ENCODE results near the gene HDAC10. TPM values are rescaled to one million over a fixed set of nuclear protein-coding genes. Genes with fewer than 3 reads are reported as not detected.

Gene HDAC10
- total RNA-seq, 4 donors from 2014 or later = 31.4 to 42.7 (median 32.5) TPM

DNA sequence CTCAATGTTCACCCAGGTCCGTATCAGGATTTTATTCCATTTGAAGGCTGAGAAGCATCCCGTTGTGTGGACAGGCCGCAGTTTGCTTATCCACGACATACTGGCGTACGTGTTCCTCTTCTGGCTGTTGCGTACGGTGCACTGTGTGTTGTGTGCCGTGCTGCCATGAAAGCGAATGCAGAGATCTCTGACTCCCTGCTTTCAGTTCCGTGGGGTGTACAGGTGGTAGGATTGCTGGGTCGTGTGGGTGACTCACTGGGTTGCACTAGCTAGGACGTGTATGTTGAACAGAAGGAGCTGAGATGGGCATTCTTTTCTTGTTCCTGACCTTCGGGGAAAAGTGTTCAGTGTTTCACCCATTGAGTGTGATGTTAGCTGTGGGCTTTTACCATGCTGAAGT lies 39.9 kb downstream of the HDAC10 start:
- Histone ChIP-seq H3K4me1 (no peaks in the 10 kb centered on the region), H3K36me3 (peaks cover 31 to 37% of the 10 kb centered on the region in 2 donors), H3K9me3 (no peaks in the 10 kb centered on the region), H3K27me3 (no peaks in the 10 kb centered on the region), H3K27ac (no peak overlapping the region), H3K4me3 (replicated peaks in 1 of 3) (no peak overlapping the region)
- WGBS, 2 donors = 91 to 95% methylated on average over 14 of the region's 14 CpGs
- intact Hi-C loops (cut with DNase I) = loop anchor here (2.0 to 10.0 kb wide), 2 partner anchors 62 to 286 kb away; no protein-coding TSS in a partner anchor
- no peak for TF ChIP-seq POLR2A (IDR thresholded peaks at IDR 0.05)
- TF ChIP-seq, protein P1, sequence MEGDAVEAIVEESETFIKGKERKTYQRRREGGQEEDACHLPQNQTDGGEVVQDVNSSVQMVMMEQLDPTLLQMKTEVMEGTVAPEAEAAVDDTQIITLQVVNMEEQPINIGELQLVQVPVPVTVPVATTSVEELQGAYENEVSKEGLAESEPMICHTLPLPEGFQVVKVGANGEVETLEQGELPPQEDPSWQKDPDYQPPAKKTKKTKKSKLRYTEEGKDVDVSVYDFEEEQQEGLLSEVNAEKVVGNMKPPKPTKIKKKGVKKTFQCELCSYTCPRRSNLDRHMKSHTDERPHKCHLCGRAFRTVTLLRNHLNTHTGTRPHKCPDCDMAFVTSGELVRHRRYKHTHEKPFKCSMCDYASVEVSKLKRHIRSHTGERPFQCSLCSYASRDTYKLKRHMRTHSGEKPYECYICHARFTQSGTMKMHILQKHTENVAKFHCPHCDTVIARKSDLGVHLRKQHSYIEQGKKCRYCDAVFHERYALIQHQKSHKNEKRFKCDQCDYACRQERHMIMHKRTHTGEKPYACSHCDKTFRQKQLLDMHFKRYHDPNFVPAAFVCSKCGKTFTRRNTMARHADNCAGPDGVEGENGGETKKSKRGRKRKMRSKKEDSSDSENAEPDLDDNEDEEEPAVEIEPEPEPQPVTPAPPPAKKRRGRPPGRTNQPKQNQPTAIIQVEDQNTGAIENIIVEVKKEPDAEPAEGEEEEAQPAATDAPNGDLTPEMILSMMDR (IDR thresholded peaks at IDR 0.05) = no peak
- DNase-seq = no peak

DNA sequence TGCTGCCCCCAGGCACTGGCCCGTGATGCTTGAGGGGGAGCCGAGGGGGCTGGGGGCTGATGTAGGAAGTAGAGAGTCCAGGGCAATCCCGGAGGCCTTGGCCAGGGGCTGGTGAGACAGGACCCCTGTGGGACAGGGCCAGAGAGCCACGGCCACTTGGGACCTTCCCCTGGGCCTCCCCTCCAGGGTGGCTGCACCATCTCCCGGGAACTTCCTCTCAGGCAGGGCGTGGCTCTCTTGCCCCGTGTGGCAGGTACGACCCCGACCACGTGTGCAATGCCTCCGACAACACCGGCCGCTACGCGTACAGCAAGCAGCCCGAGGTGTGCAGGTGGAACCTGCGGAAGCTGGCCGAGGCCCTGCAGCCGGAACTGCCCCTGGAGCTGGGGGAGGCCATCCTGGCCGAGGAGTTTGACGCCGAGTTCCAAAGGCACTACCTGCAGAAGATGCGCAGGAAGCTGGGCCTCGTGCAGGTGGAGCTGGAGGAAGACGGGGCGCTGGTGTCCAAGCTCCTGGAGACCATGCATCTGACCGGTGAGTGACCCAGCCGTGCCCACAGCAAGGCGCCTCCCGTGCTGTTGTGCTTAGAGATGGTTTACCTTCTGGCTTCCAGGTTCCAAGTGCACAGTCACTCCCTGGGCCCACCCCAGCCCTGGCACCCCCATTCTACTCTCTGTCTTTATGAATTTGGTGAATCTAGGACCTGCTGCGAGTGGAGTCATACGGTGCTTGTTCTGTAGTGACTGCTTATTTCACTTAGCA lies 40.5 kb downstream of the HDAC10 start:
- TF ChIP-seq, protein P1 (IDR thresholded peaks at IDR 0.05) = no peak
- no peak for TF ChIP-seq POLR2A (IDR thresholded peaks at IDR 0.05)
- no peak overlapping the region for H3K27ac ChIP-seq
- intact Hi-C loops (cut with DNase I) = loop anchor here (2.0 to 10.0 kb wide), 2 partner anchors 62 to 286 kb away; no protein-coding TSS in a partner anchor
- WGBS, 2 donors = 96 to 98% methylated on average over 5 to 27 of the region's 32 CpGs
- H3K9me3 ChIP-seq = no peaks in the 10 kb centered on the region
- peaks cover 25 to 31% of the 10 kb centered on the region in 2 donors for H3K36me3 ChIP-seq
- H3K4me1 ChIP-seq = no peaks in the 10 kb centered on the region
- H3K4me3 ChIP-seq (replicated peaks in 1 of 3) = no peak overlapping the region
- no peak for DNase-seq
- no peaks in the 10 kb centered on the region for H3K27me3 ChIP-seq

DNA sequence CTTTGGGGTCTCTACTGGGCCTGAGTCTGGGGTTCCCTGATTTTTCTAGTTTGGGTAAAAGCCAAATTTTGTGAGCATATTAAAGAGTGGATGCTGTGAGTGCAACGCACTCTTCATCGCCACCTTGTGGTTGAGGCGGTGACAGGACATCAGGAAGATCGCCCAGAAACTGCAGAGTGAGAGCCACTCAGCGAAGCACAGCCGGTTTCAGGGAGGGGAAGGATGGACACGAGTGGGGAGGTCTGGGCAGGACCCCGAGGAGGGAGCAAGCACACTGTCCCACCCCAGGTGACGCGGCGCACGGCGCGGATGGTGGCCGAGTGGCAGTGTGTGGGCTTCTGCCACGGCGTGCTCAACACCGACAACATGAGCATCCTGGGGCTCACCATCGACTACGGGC lies 41.2 kb downstream of the HDAC10 start:
- H3K9me3 ChIP-seq = no peaks in the 10 kb centered on the region
- peak; percentile 69 to 74 for DNase-seq
- H3K36me3 ChIP-seq = peaks cover 24 to 30% of the 10 kb centered on the region in 2 donors
- TF ChIP-seq, protein P1 (IDR thresholded peaks at IDR 0.05) = peak; percentile 72 to 87 (median 79)
- TF ChIP-seq POLR2A (IDR thresholded peaks at IDR 0.05) = no peak
- intact Hi-C loops (cut with DNase I) = loop anchor here (2.0 to 10.0 kb wide), 2 partner anchors 61 to 285 kb away; no protein-coding TSS in a partner anchor
- no peak overlapping the region for H3K27ac ChIP-seq
- no peaks in the 10 kb centered on the region for H3K27me3 ChIP-seq
- no peaks in the 10 kb centered on the region for H3K4me1 ChIP-seq
- H3K4me3 ChIP-seq (replicated peaks in 1 of 3) = no peak overlapping the region
- WGBS, 2 donors = 53 to 64% methylated on average over 15 to 20 of the region's 20 CpGs

DNA sequence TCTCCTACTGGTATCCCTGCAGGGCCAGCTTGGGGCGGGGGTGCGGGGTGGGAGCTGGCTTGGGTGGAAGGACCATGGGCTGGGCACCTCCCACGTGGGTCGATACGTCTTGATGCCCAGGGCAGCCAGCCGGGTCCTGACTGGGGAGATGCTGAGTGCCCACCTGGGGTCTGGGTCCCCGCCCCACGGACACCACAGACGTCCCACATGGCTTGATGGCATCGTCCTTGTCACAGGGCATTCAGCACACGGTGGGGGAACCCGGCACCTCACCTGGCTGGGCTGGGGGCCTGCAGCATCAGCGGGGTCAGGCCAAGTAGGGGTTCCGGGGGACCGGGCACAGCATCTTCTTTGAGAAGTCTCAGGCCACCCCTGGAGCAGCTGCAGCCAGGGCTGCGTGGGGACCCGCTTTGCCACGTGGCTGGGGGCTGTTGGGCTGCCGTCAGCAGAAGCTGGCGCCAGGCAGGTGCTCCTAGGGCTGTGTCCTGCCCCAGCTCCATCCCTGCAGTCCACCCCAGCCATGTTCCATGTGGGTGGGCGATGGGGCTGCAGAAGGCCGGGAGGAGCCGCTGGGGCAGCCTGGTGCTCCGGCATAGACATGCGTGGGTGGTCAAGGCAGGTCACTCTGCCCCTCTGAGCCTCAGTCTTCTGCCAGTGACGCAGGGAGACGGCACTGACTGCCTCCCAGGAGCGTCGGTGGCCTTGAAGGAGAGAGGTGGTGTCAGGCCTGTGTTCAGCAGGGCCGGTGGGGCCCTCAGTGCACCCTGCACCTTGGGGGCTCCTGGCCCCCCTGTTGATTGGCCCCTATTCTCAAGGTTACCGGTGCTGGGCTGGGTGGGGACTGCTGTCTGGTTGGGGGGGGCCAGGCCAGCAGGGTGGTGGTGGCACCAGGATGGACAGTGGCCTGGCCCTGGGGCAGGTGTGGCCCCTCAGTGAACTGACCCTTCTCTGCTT lies 41.8 kb downstream of the HDAC10 start:
- H3K4me1 ChIP-seq = no peaks in the 10 kb centered on the region
- no peaks in the 10 kb centered on the region for H3K9me3 ChIP-seq
- TF ChIP-seq, protein P1 (IDR thresholded peaks at IDR 0.05) = no peak
- no peak for TF ChIP-seq POLR2A (IDR thresholded peaks at IDR 0.05)
- DNase-seq = no peak
- H3K27ac ChIP-seq = no peak overlapping the region
- intact Hi-C loops (cut with DNase I) = no loop called here
- peaks cover 24 to 30% of the 10 kb centered on the region in 2 donors for H3K36me3 ChIP-seq
- 73 to 93% methylated on average over 3 to 14 of the region's 31 CpGs for WGBS, 2 donors
- no peak overlapping the region for H3K4me3 ChIP-seq (replicated peaks in 1 of 3)
- H3K27me3 ChIP-seq = no peaks in the 10 kb centered on the region

All from thyroid gland (tissue), 4 donors.